ENCODE measurements around the gene SEMA5A. TPM values are rescaled to one million over a fixed set of nuclear protein-coding genes. Genes with fewer than 3 reads are reported as not detected.

Gene SEMA5A
- polyA plus RNA-seq, 1 of the 3 experiments (the other 2 are of a cell fraction) = 0.58 TPM

GRCh38 chr5:9437741-9438240 is 108.1 kb downstream of the SEMA5A start:
- Histone ChIP-seq H3K4me3 (ENCODE audit: low read depth in 2 of 2, low read length in 1 of 2) (no peak overlapping the region), H3K79me2 (ENCODE audit: insufficient read depth) (no peaks in the 10 kb centered on the region), H2AFZ (ENCODE audit: low read depth) (peak overlapping the region; percentile 48; the same call in 1 of the 2 replicates), H3K27ac (ENCODE audit: low read depth in 2 of 2, low read length in 1 of 2) (peak overlapping the region in 1 of 2 experiments; percentile 80; a peak in 2 of 4 replicates), H3K4me2 (0 out of 2 replicates have a peak overlapping the region, but pooled peaks have one; percentile 7), H3K27me3 (ENCODE audit: insufficient read depth) (no peaks in the 10 kb centered on the region), H3K4me1 (ENCODE audit: control insufficient read depth in 1 of 2, insufficient read depth in 2 of 2, low read depth in 1 of 2, low read length in 1 of 2) (peaks cover 13 to 21% of the 10 kb centered on the region in 2 experiments), H3K36me3 (replicated peaks in 1 of 2; ENCODE audit: control insufficient read depth in 1 of 2, insufficient read depth in 2 of 2, low read length in 1 of 2) (no peaks in the 10 kb centered on the region), H3K9ac (no peak overlapping the region), H3K9me3 (no peaks in the 10 kb centered on the region), H3F3A (replicated peaks; ENCODE audit: insufficient read depth) (peaks cover 20% of the 10 kb centered on the region), H3K9me2 (no peaks in the 10 kb centered on the region), H4K20me1 (ENCODE audit: insufficient read depth) (no peaks in the 10 kb centered on the region)
- POLR2A ChIA-PET = no interaction called here
- DNase-seq = no peak
- CTCF ChIA-PET = no interaction called here
- TF ChIP-seq CHD2 (IDR thresholded peaks at IDR 0.05; ENCODE audit: low read length, partially characterized antibody) (no peak), USF1 (IDR thresholded peaks at IDR 0.05; ENCODE audit: borderline replicate concordance, low read depth) (peak; percentile 29; the same call in 1 of the 2 replicates), NFIC (IDR thresholded peaks at IDR 0.05; ENCODE audit: borderline replicate concordance) (no peak), MAX (IDR thresholded peaks at IDR 0.05; ENCODE audit: low read depth) (peak; percentile 55; the same call in 1 of the 2 replicates), SMC3 (IDR thresholded peaks at IDR 0.05; ENCODE audit: low read depth, low read length) (no peak), EP300 (IDR thresholded peaks at IDR 0.05; ENCODE audit: borderline replicate concordance in 1 of 2, low read depth in 1 of 2, low read length in 1 of 2) (peak in 1 of 2 experiments; percentile 40; a peak in 1 of 4 replicates)
- WGBS (ENCODE audit: low lambda C conversion rate) = 22% methylated on average over 5 of the region's 5 CpGs

- TF ChIP-seq YY1 (IDR thresholded peaks at IDR 0.05; ENCODE audit: low read depth) (no peak), EP300 (IDR thresholded peaks at IDR 0.05; ENCODE audit: borderline replicate concordance in 1 of 2, low read depth in 1 of 2, low read length in 1 of 2) (peak in 1 of 2 experiments; percentile 41; a peak in 1 of 4 replicates)
- ChIA-PET POLR2A (no interaction called here), CTCF (interaction anchor here (0.7 to 1.2 kb wide), 2 partner anchors 18 to 1153 kb away, joined by 3 read pairs; no protein-coding TSS in a partner anchor)
- Histone ChIP-seq H3K27me3 (ENCODE audit: insufficient read depth) (no peaks in the 10 kb centered on the region), H4K20me1 (ENCODE audit: insufficient read depth) (no peaks in the 10 kb centered on the region), H3K9me2 (no peaks in the 10 kb centered on the region), H3K4me1 (ENCODE audit: control insufficient read depth in 1 of 2, insufficient read depth in 2 of 2, low read depth in 1 of 2, low read length in 1 of 2) (peaks cover 0 to 18% of the 10 kb centered on the region in 2 experiments; a peak in 2 of 4 replicates), H3K27ac (ENCODE audit: low read depth in 2 of 2, low read length in 1 of 2) (peak overlapping the region in 1 of 2 experiments; percentile 71; a peak in 2 of 4 replicates), H3F3A (replicated peaks; ENCODE audit: insufficient read depth) (no peaks in the 10 kb centered on the region), H3K79me2 (ENCODE audit: insufficient read depth) (no peaks in the 10 kb centered on the region), H3K4me2 (no peak overlapping the region), H3K36me3 (replicated peaks in 1 of 2; ENCODE audit: control insufficient read depth in 1 of 2, insufficient read depth in 2 of 2, low read length in 1 of 2) (no peaks in the 10 kb centered on the region), H2AFZ (ENCODE audit: low read depth) (peak overlapping the region; percentile 41; the same call in 1 of the 2 replicates), H3K9me3 (no peaks in the 10 kb centered on the region), H3K9ac (no peak overlapping the region), H3K4me3 (ENCODE audit: low read depth in 2 of 2, low read length in 1 of 2) (no peak overlapping the region)
- WGBS (ENCODE audit: low lambda C conversion rate) = 27% methylated on average over 9 of the region's 9 CpGs
- DNase-seq = peak; percentile 44
These were observed 114.2 kb downstream of the SEMA5A start for GRCh38 chr5:9431496-9432258.

- Histone ChIP-seq H3K9ac (no peak overlapping the region), H3K9me2 (no peaks in the 10 kb centered on the region), H2AFZ (ENCODE audit: low read depth) (no peak overlapping the region), H3K27ac (ENCODE audit: low read depth in 2 of 2, low read length in 1 of 2) (peak overlapping the region in 1 of 2 experiments; percentile 71; a peak in 2 of 4 replicates), H3K4me1 (ENCODE audit: control insufficient read depth in 1 of 2, insufficient read depth in 2 of 2, low read depth in 1 of 2, low read length in 1 of 2) (peaks cover 0 to 18% of the 10 kb centered on the region in 2 experiments; a peak in 2 of 4 replicates), H3K36me3 (replicated peaks in 1 of 2; ENCODE audit: control insufficient read depth in 1 of 2, insufficient read depth in 2 of 2, low read length in 1 of 2) (no peaks in the 10 kb centered on the region), H3K4me3 (ENCODE audit: low read depth in 2 of 2, low read length in 1 of 2) (no peak overlapping the region), H3K27me3 (ENCODE audit: insufficient read depth) (no peaks in the 10 kb centered on the region), H3K4me2 (no peak overlapping the region), H3K79me2 (ENCODE audit: insufficient read depth) (no peaks in the 10 kb centered on the region), H4K20me1 (ENCODE audit: insufficient read depth) (no peaks in the 10 kb centered on the region), H3K9me3 (no peaks in the 10 kb centered on the region), H3F3A (replicated peaks; ENCODE audit: insufficient read depth) (no peaks in the 10 kb centered on the region)
- CTCF ChIA-PET = interaction anchor here (0.7 to 1.2 kb wide), 2 partner anchors 19 to 1154 kb away, joined by 3 read pairs; no protein-coding TSS in a partner anchor
- DNase-seq = no peak
- POLR2A ChIA-PET = no interaction called here
- TF ChIP-seq USF1 (IDR thresholded peaks at IDR 0.05; ENCODE audit: borderline replicate concordance, low read depth) = no peak
- no peak for TF ChIP-seq POLR2AphosphoS5 (IDR thresholded peaks at IDR 0.05; ENCODE audit: low read depth, low read length)
- no peak for TF ChIP-seq FOXM1 (IDR thresholded peaks at IDR 0.05; ENCODE audit: low read depth)
- no peak for TF ChIP-seq IRF3 (IDR thresholded peaks at IDR 0.05; ENCODE audit: low read depth, low read length)
- no peak for TF ChIP-seq RAD21 (IDR thresholded peaks at IDR 0.05; ENCODE audit: low read length)
- no peak for TF ChIP-seq JUND (IDR thresholded peaks at IDR 0.05)
- TF ChIP-seq MAX (IDR thresholded peaks at IDR 0.05; ENCODE audit: low read depth) = no peak
- TF ChIP-seq NRF1 (IDR thresholded peaks at IDR 0.05; ENCODE audit: low read depth, low read length) = no peak
- no peak for TF ChIP-seq RXRA (IDR thresholded peaks at IDR 0.05; ENCODE audit: borderline replicate concordance, low read depth)
- no peak for TF ChIP-seq TCF12 (IDR thresholded peaks at IDR 0.05)
- no peak for TF ChIP-seq ELF1 (IDR thresholded peaks at IDR 0.05)
- no peak for TF ChIP-seq NFIC (IDR thresholded peaks at IDR 0.05; ENCODE audit: borderline replicate concordance)
- TF ChIP-seq CHD2 (IDR thresholded peaks at IDR 0.05; ENCODE audit: low read length, partially characterized antibody) = no peak
- TF ChIP-seq SMC3 (IDR thresholded peaks at IDR 0.05; ENCODE audit: low read depth, low read length) = no peak
- TF ChIP-seq SIN3A (IDR thresholded peaks at IDR 0.05; ENCODE audit: borderline replicate concordance, low read depth, low read length) = no peak
- TF ChIP-seq EP300 (IDR thresholded peaks at IDR 0.05; ENCODE audit: borderline replicate concordance in 1 of 2, low read depth in 1 of 2, low read length in 1 of 2) = no peak
These were observed 114.8 kb downstream of the SEMA5A start for GRCh38 chr5:9431151-9431495.
